Ascending aorta (tissue), 2 donors: ENCODE data around the gene FRYL. TPM values are rescaled to one million over a fixed set of nuclear protein-coding genes. Genes with fewer than 3 reads are reported as not detected.
"Not testable (repeated sequence)": the region's sequence is repeated elsewhere in the genome, so short reads cannot be mapped to it uniquely, and the experiment has no call there.

Source experiments
- DNase-seq, 2 donors: peaks; one replicate each; pipeline ENCODE4 v3.0.0-alpha.2; 2019; ENCODE audit warnings: low spot score in 2 of 2
- H3K27ac ChIP-seq, 2 donors: fragments of 200-600 bp; sonication (generic); one replicate each; pipeline ENCODE4 v1.5.1; 2016 to 2017; ENCODE audit warnings: mild to moderate bottlenecking in 1 of 2
- H3K27me3 ChIP-seq: fragments of 200-600 bp; sonication (generic); one replicate; pipeline ENCODE4 v1.5.1; 2017
- H3K36me3 ChIP-seq, 2 donors: fragments of 200-600 bp; sonication (generic); one replicate each; pipeline ENCODE4 v1.5.1; 2016
- H3K4me1 ChIP-seq, 2 donors: fragments of 200-600 bp; sonication (generic); one replicate each; pipeline ENCODE4 v1.5.1; 2016 to 2017; ENCODE audit warnings: mild to moderate bottlenecking in 1 of 2
- H3K4me3 ChIP-seq, 2 donors: fragments of 200-600 bp; sonication (generic); one replicate each; pipeline ENCODE4 v1.5.1; 2016 to 2017; ENCODE audit warnings: mild to moderate bottlenecking in 1 of 2
- H3K9me3 ChIP-seq, 2 donors: fragments of 200-600 bp; sonication (generic); one replicate each; pipeline ENCODE4 v1.5.1; 2016
- CTCF ChIP-seq, 3 experiments: fragments of 200-600 bp in 2 of 3; fragments of 450-650 bp in 1 of 3; sonication (generic) in 2 of 3; IDR thresholded peaks; one replicate each; pipeline ENCODE4 v1.5.1; 2016 to 2019; ENCODE audit warnings: antibody characterized with exemption in 3 of 3, mild to moderate bottlenecking in 1 of 3, moderate library complexity in 1 of 3
- intact Hi-C: fragments of 100-400 bp; cut with DNase I; formaldehyde crosslinking; loops from one replicate; pipeline ENCODE4 v1.15.1; 2023
- total RNA-seq: library from RNA; depleted of rRNA; stranded (reverse); fragments of >200 nt; gene quantifications from one replicate; pipeline ENCODE4 v1.1.0, GENCODE V29; 2016

Gene FRYL
- total RNA-seq, 1 donor from 2014 or later, result 40.6 TPM

- H3K4me1 ChIP-seq, result no peaks in the 10 kb centered on the region
- H3K9me3 ChIP-seq, result no peaks in the 10 kb centered on the region
- no peak overlapping the region for H3K4me3 ChIP-seq
- H3K27me3 ChIP-seq, result no peaks in the 10 kb centered on the region
- DNase-seq, result no peak
- TF ChIP-seq CTCF (IDR thresholded peaks at IDR 0.05), result no peak
- H3K36me3 ChIP-seq, result no peaks in the 10 kb centered on the region
- H3K27ac ChIP-seq, result no peak overlapping the region
- intact Hi-C loops, result no loop called here
These were observed 319.1 kb downstream of the FRYL start for GRCh38 chr4:48461000-48461399.

- Histone ChIP-seq H3K27ac (no peak overlapping the region), H3K27me3 (no peaks in the 10 kb centered on the region), H3K36me3 (no peaks in the 10 kb centered on the region), H3K4me1 (no peaks in the 10 kb centered on the region), H3K9me3 (no peaks in the 10 kb centered on the region), H3K4me3 (no peak overlapping the region)
- no peak for TF ChIP-seq CTCF (IDR thresholded peaks at IDR 0.05)
- DNase-seq, result no peak
- intact Hi-C loops, result no loop called here
These were observed 325.5 kb downstream of the FRYL start for GRCh38 chr4:48454591-48454990.

- H3K4me1 ChIP-seq, intact Hi-C loops, H3K9me3 ChIP-seq, H3K36me3 ChIP-seq, DNase-seq, H3K27ac ChIP-seq, H3K4me3 ChIP-seq, H3K27me3 ChIP-seq: not testable (repeated sequence)
These were observed 328.4 kb downstream of the FRYL start for GRCh38 chr4:48451656-48452055.

- Histone ChIP-seq H3K27me3 (no peaks in the 10 kb centered on the region), H3K27ac (no peak overlapping the region), H3K4me3 (no peak overlapping the region), H3K4me1 (no peaks in the 10 kb centered on the region), H3K9me3 (no peaks in the 10 kb centered on the region), H3K36me3 (no peaks in the 10 kb centered on the region)
- TF ChIP-seq CTCF (IDR thresholded peaks at IDR 0.05), result no peak
- DNase-seq, result no peak
- intact Hi-C loops, result no loop called here
These were observed 329.3 kb downstream of the FRYL start for GRCh38 chr4:48450740-48451139.

GRCh38 chr4:48449151-48449550 is 330.9 kb downstream of the FRYL start:
- H3K27ac ChIP-seq, result no peak overlapping the region
- H3K4me3 ChIP-seq, result no peak overlapping the region
- H3K9me3 ChIP-seq, result no peaks in the 10 kb centered on the region
- intact Hi-C loops, result loop anchor here (5.0 kb wide), 2 partner anchors 98 to 513 kb away; no protein-coding TSS in a partner anchor
- H3K36me3 ChIP-seq, result no peaks in the 10 kb centered on the region
- H3K27me3 ChIP-seq, result no peaks in the 10 kb centered on the region
- no peak for DNase-seq
- TF ChIP-seq CTCF (IDR thresholded peaks at IDR 0.05), result no peak
- no peaks in the 10 kb centered on the region for H3K4me1 ChIP-seq

Other genes with a start within 250 kb of the FRYL start
- 146 TPM for gene OCIAD1, start 50.8 kb upstream of the FRYL start, total RNA-seq
- 1.9 TPM for gene OCIAD2, start 126.5 kb upstream of the FRYL start, total RNA-seq
- gene CWH43, start 206.0 kb upstream of the FRYL start, total RNA-seq, result not detected